H1 (cell line): ENCODE measurements around the gene BCL2L1. TPM values are rescaled to one million over a fixed set of nuclear protein-coding genes. Genes with fewer than 3 reads are reported as not detected.

Source experiments
- CTCF ChIA-PET: fragments of 300-600 bp; sonication (Branson Sonifier 250); formaldehyde crosslinking; loops from one replicate; lab custom pipeline; 2021; ENCODE audit not compliant: partially characterized antibody; lab: Charles Lee
- POLR2A ChIA-PET: fragments of 300-600 bp; sonication (Branson Sonifier 250); formaldehyde crosslinking; loops from one replicate; lab custom pipeline; 2021; ENCODE audit warnings: inconsistent platforms; ENCODE audit not compliant: partially characterized antibody; lab: Charles Lee
- DNase-seq, 2 experiments: peaks; one replicate each; pipeline versions ENCODE4 v3.0.0 to v3.0.0-alpha.2; 2010 to 2022; ENCODE audit warnings: low spot score in 2 of 2, low read depth in 1 of 2, mixed read lengths in 1 of 2
- FAIRE-seq: peaks from 2 replicates; lab custom pipeline; 2011; peaks lifted over from hg19 to GRCh38; lab: Jason Lieb, UNC
- H2AFZ ChIP-seq: 2 replicates; pipeline ENCODE4 v1.8.1; 2012; ENCODE audit warnings: low read length, inconsistent platforms
- H2AK5ac ChIP-seq: 2 replicates; pipeline ENCODE4 v1.6.1; 2013; ENCODE audit warnings: low read depth, low read length
- H2BK120ac ChIP-seq: replicated peaks from 2 replicates; pipeline ENCODE3; 2013; ENCODE audit warnings: low read depth, low read length, inconsistent platforms
- H2BK12ac ChIP-seq: 2 replicates; pipeline ENCODE4 v1.6.1; 2013; ENCODE audit warnings: low read depth, low read length
- H2BK15ac ChIP-seq: 2 replicates; pipeline ENCODE4 v1.6.1; 2013; ENCODE audit warnings: low read length
- H2BK20ac ChIP-seq: 2 replicates; pipeline ENCODE4 v1.6.1; 2013; ENCODE audit warnings: low read length
- H2BK5ac ChIP-seq: 2 replicates; pipeline ENCODE4 v1.6.1; 2013; ENCODE audit warnings: low read depth, low read length
- H3K14ac ChIP-seq: 2 replicates; pipeline ENCODE4 v1.6.1; 2013; ENCODE audit warnings: inconsistent platforms; ENCODE audit not compliant: insufficient read length
- H3K18ac ChIP-seq: 2 replicates; pipeline ENCODE4 v1.6.1; 2013; ENCODE audit warnings: low read length; ENCODE audit errors: extremely low read depth
- H3K23ac ChIP-seq: 2 replicates; pipeline ENCODE4 v1.6.1; 2013; ENCODE audit warnings: inconsistent platforms; ENCODE audit not compliant: insufficient read length
- H3K23me2 ChIP-seq: 2 replicates; pipeline ENCODE4 v1.6.1; 2013; ENCODE audit warnings: low read depth, low read length
- H3K27ac ChIP-seq: 2 replicates; pipeline ENCODE4 v1.6.1; 2011; ENCODE audit warnings: low read depth, low read length, inconsistent platforms
- H3K27me3 ChIP-seq, 4 experiments: replicated peaks in 1 of 4; 1 replicate in 1 of 4; 2 replicates in 3 of 4; pipeline versions ENCODE4 v1.6.1 to v1.8.1; 2011 to 2013; ENCODE audit warnings: low read length in 3 of 4, mild to moderate bottlenecking in 3 of 4, inconsistent platforms in 2 of 4, mixed read lengths in 2 of 4, moderate library complexity in 1 of 4; ENCODE audit not compliant: control insufficient read depth in 3 of 4, insufficient read depth in 3 of 4; ENCODE audit errors: extremely low read depth in 1 of 4
- H3K36me3 ChIP-seq, 4 experiments: 2 replicates each; pipeline versions ENCODE4 v1.6.1 to v1.8.1; 2011 to 2013; ENCODE audit warnings: mild to moderate bottlenecking in 4 of 4, low read length in 3 of 4, moderate library complexity in 2 of 4, control low read depth in 1 of 4, inconsistent platforms in 1 of 4; ENCODE audit not compliant: insufficient read depth in 4 of 4, control insufficient read depth in 2 of 4
- H3K4ac ChIP-seq: replicated peaks from 2 replicates; pipeline ENCODE3; 2013; ENCODE audit warnings: low read length, low read depth, mixed read lengths, inconsistent platforms; ENCODE audit not compliant: insufficient read length
- H3K4me1 ChIP-seq, 4 experiments: replicated peaks in 1 of 4; 1 replicate in 1 of 4; 2 replicates in 3 of 4; pipeline versions ENCODE4 v1.6.1 to v1.8.1; 2011 to 2013; ENCODE audit warnings: low read length in 3 of 4, inconsistent platforms in 2 of 4, mixed read lengths in 1 of 4; ENCODE audit not compliant: insufficient read depth in 4 of 4, control insufficient read depth in 3 of 4
- H3K4me2 ChIP-seq, 2 experiments: 2 replicates each; pipeline versions ENCODE4 v1.6.1 to v1.8.1; 2011 to 2013; ENCODE audit warnings: low read depth in 2 of 2, low read length in 2 of 2, control low read depth in 1 of 2, inconsistent platforms in 1 of 2, mild to moderate bottlenecking in 1 of 2; ENCODE audit not compliant: insufficient read depth in 1 of 2
- H3K4me3 ChIP-seq, 4 experiments: fragments of 200-600, 300-600 bp in 1 of 4; sonication (generic), shearing (Covaris generic), sonication (Bioruptor Twin) in 1 of 4; 2 replicates each; pipeline versions ENCODE4 v1.5.1 to v1.8.1; 2011 to 2016; ENCODE audit warnings: low read length in 4 of 4, low read depth in 3 of 4, control low read depth in 2 of 4, inconsistent platforms in 2 of 4, mild to moderate bottlenecking in 2 of 4, mixed read lengths in 1 of 4, moderate library complexity in 1 of 4; ENCODE audit not compliant: insufficient read depth in 2 of 4; ENCODE audit errors: extremely low read depth in 1 of 4
- H3K56ac ChIP-seq: replicated peaks from 2 replicates; pipeline ENCODE3; 2013; ENCODE audit warnings: low read depth, mild to moderate bottlenecking, mixed read lengths, low read length, inconsistent platforms; ENCODE audit not compliant: insufficient read length
- H3K79me1 ChIP-seq: 2 replicates; pipeline ENCODE4 v1.6.1; 2013; ENCODE audit warnings: low read depth, low read length, control low read depth
- H3K79me2 ChIP-seq, 2 experiments: 2 replicates each; pipeline versions ENCODE4 v1.6.1 to v1.8.1; 2012 to 2013; ENCODE audit warnings: low read length in 2 of 2, mild to moderate bottlenecking in 2 of 2, inconsistent platforms in 1 of 2; ENCODE audit not compliant: insufficient read depth in 2 of 2, control insufficient read depth in 1 of 2
- H3K9ac ChIP-seq, 4 experiments: replicated peaks in 1 of 4; 1 replicate in 1 of 4; 2 replicates in 3 of 4; pipeline versions ENCODE4 v1.6.1 to v1.8.1; 2011 to 2013; ENCODE audit warnings: low read depth in 3 of 4, low read length in 3 of 4, control low read depth in 2 of 4, mild to moderate bottlenecking in 2 of 4, moderate library complexity in 2 of 4, inconsistent platforms in 1 of 4; ENCODE audit errors: extremely low read depth in 1 of 4
- H3K9me3 ChIP-seq, 2 experiments: 2 replicates each; pipeline versions ENCODE4 v1.6.1 to v1.8.1; 2012 to 2013; ENCODE audit warnings: mild to moderate bottlenecking in 2 of 2, moderate library complexity in 2 of 2, control low read depth in 1 of 2, inconsistent platforms in 1 of 2, low read depth in 1 of 2, low read length in 1 of 2, mixed read lengths in 1 of 2; ENCODE audit not compliant: insufficient read depth in 2 of 2
- H4K20me1 ChIP-seq, 2 experiments: replicated peaks in 1 of 2; 2 replicates each; pipeline versions ENCODE3 to v1.8.1; 2011 to 2013; ENCODE audit warnings: inconsistent platforms in 2 of 2, low read length in 2 of 2, mild to moderate bottlenecking in 1 of 2; ENCODE audit not compliant: insufficient read depth in 2 of 2, control insufficient read depth in 1 of 2
- H4K5ac ChIP-seq: 2 replicates; pipeline ENCODE4 v1.6.1; 2013; ENCODE audit warnings: low read length, low read depth, mixed read lengths, inconsistent platforms; ENCODE audit not compliant: insufficient read length
- H4K8ac ChIP-seq: 2 replicates; pipeline ENCODE4 v1.8.0; 2013; ENCODE audit warnings: mild to moderate bottlenecking, moderate library complexity, low read length, inconsistent platforms; ENCODE audit not compliant: insufficient read depth; ENCODE audit errors: extremely low read depth
- H4K91ac ChIP-seq: replicated peaks from 2 replicates; pipeline ENCODE3; 2013; ENCODE audit warnings: low read length, mixed read lengths, inconsistent platforms; ENCODE audit not compliant: insufficient read length
- HDAC2 ChIP-seq, 2 experiments: fragments of 300-600 bp in 1 of 2; sonication (generic) in 1 of 2; IDR thresholded peaks; 2 replicates each; pipeline ENCODE4 v1.6.1; 2011 to 2012; ENCODE audit warnings: low read depth in 2 of 2, low read length in 2 of 2, mild to moderate bottlenecking in 2 of 2, moderate library complexity in 2 of 2, borderline replicate concordance in 1 of 2, inconsistent platforms in 1 of 2
- WGBS, 2 experiments: shearing (Covaris generic) in 1 of 2; methylation state at CpG; one replicate each; pipeline versions ENCODE4 v1.1.6 to v1.1.7; 2013 to 2015; ENCODE audit warnings: low lambda C conversion rate in 2 of 2, mixed read lengths in 2 of 2, inconsistent platforms in 1 of 2, low coverage in 1 of 2, missing lambda C conversion rate in 1 of 2; ENCODE audit not compliant: insufficient replicate concordance in 2 of 2, insufficient coverage in 1 of 2, insufficient read length in 1 of 2; ENCODE audit errors: extremely low coverage in 1 of 2, missing lambda C conversion rate in 1 of 2; 5-methylcytosine and 5-hydroxymethylcytosine counted together
- polyA plus RNA-seq, 7 experiments: library from polyadenylated mRNA; depleted of rRNA in 3 of 7; stranded (reverse) in 5 of 7; unstranded in 2 of 7; fragments of >200 nt in 5 of 7; fragments of 200-250 nt in 2 of 7; gene quantifications; 1 replicate in 5 of 7; 2 replicates in 1 of 7; 4 replicates in 1 of 7; pipeline versions ENCODE4 v1.2.1 to v1.2.3, GENCODE V29; 2011 to 2013; ENCODE audit warnings: missing spikeins in 2 of 7, mixed read lengths in 2 of 7
- total RNA-seq: library from RNA; stranded (reverse); fragmentation: NEBNext Ultra II Directional; extraction: Animal tissue kit (Norgen Biotek cat#: 25700); gene quantifications from 2 replicates; pipeline ENCODE4 v1.2.1, GENCODE V29; 2021

BCL2L1 gene
- total and polyA plus RNA-seq, 2 of the 8 experiments (the other 6 are each of a cell fraction or from before 2014, with no cell fraction given): 64.9 to 66.1 TPM

DNA sequence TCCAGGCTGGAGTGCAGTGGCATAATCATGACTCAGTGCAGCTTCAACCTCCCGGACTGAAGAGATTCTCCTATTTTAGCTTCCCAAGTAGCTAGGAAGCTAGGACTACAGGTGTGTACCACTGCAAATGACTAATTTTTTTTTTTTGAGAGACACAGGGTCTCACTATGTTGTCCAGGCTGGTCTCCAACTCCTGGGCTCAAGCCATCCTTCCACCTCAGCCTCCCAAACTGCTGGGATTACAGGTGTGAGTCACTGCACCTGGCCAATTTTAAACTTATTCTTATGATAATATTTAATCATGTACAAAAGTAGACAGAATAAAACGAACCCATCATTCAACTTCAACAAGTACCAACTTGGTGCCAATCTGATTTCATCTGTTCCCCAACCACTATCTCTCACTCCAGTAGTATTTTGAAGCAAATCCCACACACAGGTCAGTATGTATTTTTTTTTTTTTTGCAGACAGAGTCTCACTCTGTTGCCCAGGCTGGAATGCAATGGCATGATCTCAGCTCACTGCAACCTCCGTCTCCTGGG, 32.5 kb downstream of the BCL2L1 start:
- no peaks in the 10 kb centered on the region for H3K27me3 ChIP-seq
- H3K4ac ChIP-seq: no peak overlapping the region
- peaks cover 0 to 5% (median 0%) of the 10 kb centered on the region in 4 experiments; a peak in 1 of 8 replicates for H3K36me3 ChIP-seq
- no peak overlapping the region for H4K91ac ChIP-seq
- no peak overlapping the region for H3K9ac ChIP-seq
- no peak overlapping the region for H4K8ac ChIP-seq
- H2AK5ac ChIP-seq: no peak overlapping the region
- no peak overlapping the region for H2BK15ac ChIP-seq
- H4K20me1 ChIP-seq: no peaks in the 10 kb centered on the region
- no peaks in the 10 kb centered on the region for H3K9me3 ChIP-seq
- H3K14ac ChIP-seq: no peak overlapping the region
- no peak overlapping the region for H3K27ac ChIP-seq
- 92% methylated on average over 3 of the region's 3 CpGs; no CpG with 5 or more reads in 1 of the 2 experiments for WGBS, 2 experiments
- H3K79me1 ChIP-seq: peaks cover 5% of the 10 kb centered on the region
- no peak overlapping the region for H3K4me3 ChIP-seq
- H3K23me2 ChIP-seq: no peaks in the 10 kb centered on the region
- H2BK20ac ChIP-seq: no peak overlapping the region
- H3K23ac ChIP-seq: no peak overlapping the region
- no peak overlapping the region for H3K4me2 ChIP-seq
- H3K18ac ChIP-seq: no peak overlapping the region
- ChIA-PET POLR2A (interaction anchor here (0.7 to 1.0 kb wide), 3 partner anchors 9 to 32 kb away, joined by 3 to 5 read pairs (median 4); partner anchors contain the start of gene BCL2L1), CTCF (interaction anchor here (1.6 to 6.8 kb wide), 2 partner anchors 27 to 34 kb away, joined by 6 to 49 read pairs; no protein-coding TSS in a partner anchor)
- H3K4me1 ChIP-seq: peaks cover 14 to 25% (median 21%) of the 10 kb centered on the region in 4 experiments
- H3K79me2 ChIP-seq: peaks cover 0 to 52% of the 10 kb centered on the region in 2 experiments; a peak in 2 of 4 replicates
- no peak overlapping the region for H2BK5ac ChIP-seq
- H2BK120ac ChIP-seq: no peak overlapping the region
- DNase-seq (no peak), FAIRE-seq (no peak)
- no peak overlapping the region for H2AFZ ChIP-seq
- H3K56ac ChIP-seq: no peak overlapping the region
- H2BK12ac ChIP-seq: no peak overlapping the region
- no peak for TF ChIP-seq HDAC2 (IDR thresholded peaks at IDR 0.05; ENCODE audit: borderline replicate concordance in 1 of 2, low read depth in 2 of 2, low read length in 2 of 2)
- H4K5ac ChIP-seq: no peak overlapping the region
